HG02870 (cell line): Measurements from ENCODE around the gene CA11.

Experiments used
- ATAC-seq: cut with Tn5 transposase; IDR thresholded peaks from one replicate; pipeline ENCODE4 v1.9.1; 2021; ENCODE audit warnings: mild to moderate bottlenecking, moderate library complexity; ENCODE audit not compliant: unreplicated experiment

The CA11 gene

DNA sequence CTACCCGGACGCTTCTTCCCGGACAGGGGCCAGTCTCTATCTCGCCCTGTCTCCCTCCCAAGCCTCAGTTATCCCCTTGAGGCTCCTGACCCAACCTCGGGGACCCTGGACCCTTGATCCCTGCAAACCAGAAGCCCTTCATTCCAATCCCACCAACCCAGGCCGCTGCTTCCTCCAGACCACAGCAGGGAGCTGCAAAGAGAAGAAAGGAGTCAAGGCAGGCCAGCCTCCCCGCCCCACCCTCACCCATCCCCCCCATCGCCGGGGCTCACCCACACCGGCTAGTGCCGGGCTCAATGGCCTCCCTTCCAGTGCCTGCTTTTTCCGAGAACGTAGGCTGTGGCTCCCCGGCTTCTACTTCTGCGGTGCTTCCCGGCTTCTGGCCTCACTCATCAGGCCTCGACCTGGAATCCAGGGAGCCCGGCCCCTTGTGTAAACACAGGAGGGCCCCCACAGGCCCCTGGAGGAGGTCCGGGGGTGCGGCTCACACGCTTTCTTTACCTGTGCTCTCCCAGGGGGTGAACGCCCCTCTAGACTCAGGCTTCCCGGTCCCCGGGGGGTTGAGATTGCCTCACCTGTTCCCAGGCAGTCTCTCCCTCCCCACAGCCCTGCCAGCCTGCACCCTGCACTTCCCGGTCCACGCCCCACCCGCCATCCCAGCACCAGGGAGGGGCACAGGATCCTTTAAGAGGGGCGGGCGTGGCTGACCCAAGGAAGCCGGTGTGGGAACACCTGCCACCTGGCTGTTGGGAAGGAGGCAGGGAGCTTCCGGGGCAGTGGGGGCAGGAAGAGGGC, 31.4 kb downstream of the CA11 start, which contains the start of gene FAM83E:
TSS of gene FAM83E (minus strand) at position 641 of the 795 bp plus-strand sequence. CDS start 1,704 bp downstream, outside the sequence.
- no peak for ATAC-seq

DNA sequence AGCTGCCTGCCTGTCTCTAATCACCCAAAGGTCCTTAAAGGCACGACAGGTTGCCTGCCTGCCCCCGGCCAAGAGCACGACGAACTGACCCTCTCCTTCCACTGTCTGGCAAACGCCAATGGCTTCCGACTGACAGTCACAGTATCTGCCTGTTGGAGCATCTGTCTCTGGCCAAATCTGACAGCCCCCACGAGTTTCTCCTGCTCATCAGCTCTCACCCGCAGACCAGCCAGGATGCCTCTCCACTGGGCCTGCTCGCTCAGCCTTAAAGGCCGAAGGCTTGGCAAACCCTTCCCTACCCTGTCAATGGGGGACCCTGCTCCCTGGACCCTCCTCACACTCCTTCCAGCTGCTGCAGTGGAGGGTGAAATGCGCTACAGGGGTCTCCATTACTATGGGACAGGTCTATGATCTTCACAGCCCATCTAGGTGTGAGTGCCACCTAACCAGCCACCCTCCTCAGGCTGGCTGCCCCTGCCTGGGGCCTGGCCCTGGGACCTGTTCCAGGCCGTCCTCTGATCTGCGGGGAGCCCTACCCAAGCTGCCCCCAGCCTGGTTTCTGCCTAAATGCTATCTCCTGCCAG, 32.0 kb downstream of the CA11 start:
- ATAC-seq = no peak

DNA sequence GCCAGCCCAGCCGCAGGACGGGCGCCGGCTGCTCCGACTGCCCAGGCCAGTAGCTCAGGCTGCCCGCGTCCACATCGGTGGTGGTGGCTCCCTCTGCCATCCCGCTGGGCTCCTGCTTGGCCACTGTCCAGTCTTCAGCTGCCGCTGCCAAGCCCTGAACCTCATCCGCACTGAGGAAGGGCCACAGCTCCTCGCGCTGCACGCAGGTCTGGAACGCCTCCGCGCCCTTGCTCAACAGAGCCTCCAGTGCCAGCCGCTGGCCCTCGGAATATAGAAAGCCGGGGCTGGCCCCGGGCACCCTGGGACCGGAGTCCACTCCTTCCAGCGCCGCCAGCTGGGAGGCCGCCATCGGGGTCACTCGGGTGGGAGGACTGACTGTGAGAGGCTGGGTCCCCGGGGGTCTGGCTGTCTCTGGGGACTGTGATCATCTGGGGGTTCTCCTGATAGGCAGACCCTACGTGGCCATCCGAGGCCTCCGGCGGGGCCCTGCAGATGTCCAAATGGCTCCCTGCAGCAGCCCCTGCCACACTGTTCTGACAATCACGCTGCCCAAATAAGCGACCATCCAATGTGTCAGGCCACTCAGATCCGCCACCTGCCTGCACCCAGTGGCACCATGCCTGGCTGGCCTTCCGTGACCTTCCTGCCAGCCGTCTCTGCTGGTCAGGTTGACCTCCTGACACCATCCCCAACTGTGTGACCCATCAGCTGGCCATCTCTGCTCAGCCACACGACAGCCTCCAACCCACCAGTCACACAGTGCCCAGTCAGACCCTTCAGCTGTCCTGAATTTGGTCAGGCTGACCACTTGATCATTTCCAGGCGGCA, 32.7 kb downstream of the CA11 start:
- ATAC-seq = no peak

DNA sequence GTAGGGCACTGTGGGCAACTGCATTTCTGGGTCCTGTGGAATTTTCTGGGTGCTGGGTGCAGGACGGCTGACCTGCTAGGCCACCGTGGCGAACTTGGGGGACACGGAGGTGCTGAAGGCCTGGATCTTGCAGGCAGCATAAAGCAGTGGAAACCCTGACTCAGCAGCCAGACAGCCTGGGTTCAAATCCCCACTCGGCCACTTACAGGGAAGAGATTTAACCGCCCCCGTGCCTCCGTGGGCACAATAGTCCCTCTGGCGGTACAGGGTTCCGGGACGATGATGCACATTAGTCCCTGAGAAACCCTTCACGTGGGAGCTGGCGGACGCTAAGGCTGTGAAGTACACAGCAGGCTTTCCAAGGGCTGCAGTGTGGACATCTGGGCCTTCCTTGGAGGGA, 34.1 kb downstream of the CA11 start:
- ATAC-seq = no peak

DNA sequence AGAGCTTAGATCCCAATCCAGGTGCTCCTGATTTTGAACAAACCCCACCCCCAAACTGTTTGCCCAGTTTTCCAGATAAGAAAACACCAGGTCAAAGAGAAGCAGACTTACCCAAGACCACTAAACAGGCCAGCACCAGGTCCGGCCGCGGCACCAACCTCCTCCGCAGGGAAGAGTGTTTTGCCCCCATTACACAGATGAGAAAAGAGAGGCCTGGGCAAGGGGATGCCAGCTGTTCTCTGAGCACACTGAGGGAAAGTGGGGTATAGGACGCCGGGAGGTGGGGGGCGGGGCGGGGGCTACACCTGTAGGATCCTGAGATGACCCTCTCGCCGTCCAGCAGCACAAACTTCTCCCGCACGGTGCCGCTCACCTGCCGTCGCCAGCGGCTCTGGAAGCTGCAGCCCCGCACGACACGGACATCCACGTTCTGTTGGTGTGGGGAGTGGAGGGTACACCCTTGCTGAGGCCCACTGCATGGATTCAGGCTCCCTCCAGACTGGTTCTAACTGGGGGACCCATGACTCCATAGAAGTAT, 36.3 kb downstream of the CA11 start:
- ATAC-seq = no peak

DNA sequence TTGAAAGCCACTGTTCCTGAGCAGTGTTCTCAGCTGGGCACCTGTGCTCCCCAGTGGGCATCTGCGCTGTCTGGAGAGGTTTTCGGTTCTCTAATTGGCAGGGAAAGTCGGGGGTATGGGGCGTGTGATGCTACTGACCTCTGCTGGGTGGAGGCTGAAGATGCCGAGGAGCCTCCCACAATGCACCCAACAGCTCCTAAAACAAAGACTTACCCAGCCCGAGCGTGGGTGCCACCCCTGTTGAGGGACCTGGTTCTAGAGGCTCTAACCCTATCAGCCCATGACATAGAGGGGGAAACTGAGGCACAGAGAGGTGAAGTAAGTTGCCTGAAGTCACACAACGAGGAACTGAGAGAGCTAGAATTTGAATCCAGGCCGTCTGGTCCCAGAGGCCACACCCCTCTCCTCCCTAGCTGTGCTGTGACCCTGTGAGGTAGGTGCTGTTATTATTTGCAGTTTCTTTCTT, 37.2 kb downstream of the CA11 start:
- ATAC-seq = no peak

DNA sequence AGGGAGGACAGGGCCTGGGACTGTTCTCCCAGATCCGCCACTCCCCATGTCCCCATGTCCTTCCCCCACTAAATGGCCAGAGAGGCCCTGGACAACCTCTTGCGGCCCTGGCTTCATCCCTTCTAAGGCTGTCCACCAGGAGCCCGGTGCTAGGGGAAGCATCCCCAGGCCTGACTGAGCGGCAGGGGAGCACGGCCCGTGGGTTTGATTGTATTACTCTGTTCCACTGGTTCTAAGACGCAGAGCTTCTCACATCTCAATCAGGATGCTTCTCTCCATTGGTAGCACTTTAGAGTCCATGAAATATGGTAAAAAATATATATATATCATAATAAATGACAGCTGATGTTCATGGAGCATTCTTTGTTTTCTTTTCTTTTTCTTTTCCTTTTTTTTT, 38.6 kb downstream of the CA11 start:
- ATAC-seq = no peak

DNA sequence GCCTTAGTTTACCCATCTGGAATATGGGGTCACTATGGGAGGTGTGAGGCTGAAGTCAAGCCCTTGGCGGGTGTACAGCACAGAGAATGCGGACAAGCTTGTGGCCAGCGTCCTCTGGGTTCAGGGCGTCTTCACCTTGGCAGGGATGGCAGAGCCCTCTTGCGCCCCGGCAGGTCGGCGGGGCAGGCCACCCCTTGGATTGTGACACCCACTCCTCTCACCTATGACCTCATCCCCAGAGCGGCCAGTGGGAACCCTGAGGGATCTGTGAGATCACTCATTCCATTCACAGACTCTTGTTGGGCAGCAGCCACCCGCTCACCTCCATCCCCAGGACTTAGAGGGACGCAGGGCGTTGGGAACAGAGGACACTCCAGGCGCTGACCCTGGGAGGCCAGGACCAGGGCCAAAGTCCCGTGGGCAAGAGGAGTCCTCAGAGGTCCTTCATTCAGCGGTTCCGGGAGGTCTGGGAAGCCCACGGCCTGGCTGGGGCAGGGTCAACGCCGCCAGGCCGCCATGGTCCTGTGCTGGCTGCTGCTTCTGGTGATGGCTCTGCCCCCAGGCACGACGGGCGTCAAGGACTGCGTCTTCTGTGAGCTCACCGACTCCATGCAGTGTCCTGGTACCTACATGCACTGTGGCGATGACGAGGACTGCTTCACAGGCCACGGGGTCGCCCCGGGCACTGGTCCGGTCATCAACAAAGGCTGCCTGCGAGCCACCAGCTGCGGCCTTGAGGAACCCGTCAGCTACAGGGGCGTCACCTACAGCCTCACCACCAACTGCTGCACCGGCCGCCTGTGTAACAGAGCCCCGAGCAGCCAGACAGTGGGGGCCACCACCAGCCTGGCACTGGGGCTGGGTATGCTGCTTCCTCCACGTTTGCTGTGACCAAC, 39.3 kb downstream of the CA11 start, which contains the start of gene SPACA4:
TSS of gene SPACA4 (plus strand) at position 280 of the 896 bp plus-strand sequence. CDS start at position 517, 237 bp downstream.
- ATAC-seq = no peak

DNA sequence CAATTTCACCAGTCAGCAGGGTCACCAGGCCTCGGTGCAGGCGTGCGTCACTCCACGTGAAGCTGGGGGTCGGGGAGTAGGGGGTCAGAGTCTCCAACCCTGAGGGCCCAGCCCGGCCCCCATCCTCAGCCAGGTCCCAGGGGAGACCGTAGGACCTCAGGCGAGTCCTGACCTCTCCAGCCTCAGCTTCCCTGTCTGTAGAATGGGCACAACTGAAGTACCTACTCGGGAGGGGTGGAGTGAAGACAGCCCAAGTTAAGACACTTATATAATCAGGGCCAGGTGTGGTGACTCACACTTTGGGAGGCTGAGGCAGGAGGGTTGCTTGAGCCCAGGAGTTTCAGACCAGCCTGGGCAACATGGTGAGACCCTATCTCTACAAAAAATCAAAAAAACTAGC, 42.1 kb downstream of the CA11 start:
- no peak for ATAC-seq

DNA sequence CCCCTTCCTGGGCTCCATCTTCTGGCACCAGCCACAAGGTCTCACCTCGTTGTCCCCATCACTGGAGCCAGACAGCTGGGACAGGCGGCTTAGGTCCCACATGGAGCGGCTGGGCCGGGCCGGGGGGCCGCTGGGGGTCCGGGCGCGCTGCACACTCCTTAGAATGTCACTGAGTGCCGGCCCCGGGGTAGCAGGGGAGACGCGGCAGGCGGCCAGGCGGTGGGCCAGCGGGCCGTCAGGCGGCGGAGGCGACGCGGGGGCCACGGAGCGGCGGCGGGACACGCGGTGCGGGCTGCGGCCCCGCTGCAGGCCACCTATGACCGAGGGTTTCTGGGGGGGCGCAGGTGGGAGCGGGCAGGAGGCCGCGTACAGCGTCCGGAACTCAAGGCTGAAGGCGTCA, 42.5 kb downstream of the CA11 start:
- ATAC-seq = no peak

DNA sequence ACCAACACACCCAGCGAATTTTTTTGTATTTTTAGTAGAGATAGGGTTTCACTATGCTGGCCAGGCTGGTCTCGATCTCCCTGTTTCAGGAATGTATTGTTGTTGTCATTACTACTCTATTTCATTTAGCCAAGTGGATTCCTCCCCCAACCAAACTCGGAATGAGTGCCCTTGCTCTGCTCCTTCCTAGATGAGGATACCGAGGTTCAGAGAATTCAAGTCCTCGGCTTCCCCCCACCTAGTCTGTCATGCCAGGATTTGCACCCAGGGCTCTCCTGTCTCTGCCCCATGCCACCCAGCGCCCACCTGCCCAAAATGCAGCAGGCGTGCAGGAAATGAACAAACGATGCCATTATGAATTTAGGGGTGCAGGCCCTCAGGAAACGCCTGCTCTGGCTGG, 43.0 kb downstream of the CA11 start:
- no peak for ATAC-seq

DNA sequence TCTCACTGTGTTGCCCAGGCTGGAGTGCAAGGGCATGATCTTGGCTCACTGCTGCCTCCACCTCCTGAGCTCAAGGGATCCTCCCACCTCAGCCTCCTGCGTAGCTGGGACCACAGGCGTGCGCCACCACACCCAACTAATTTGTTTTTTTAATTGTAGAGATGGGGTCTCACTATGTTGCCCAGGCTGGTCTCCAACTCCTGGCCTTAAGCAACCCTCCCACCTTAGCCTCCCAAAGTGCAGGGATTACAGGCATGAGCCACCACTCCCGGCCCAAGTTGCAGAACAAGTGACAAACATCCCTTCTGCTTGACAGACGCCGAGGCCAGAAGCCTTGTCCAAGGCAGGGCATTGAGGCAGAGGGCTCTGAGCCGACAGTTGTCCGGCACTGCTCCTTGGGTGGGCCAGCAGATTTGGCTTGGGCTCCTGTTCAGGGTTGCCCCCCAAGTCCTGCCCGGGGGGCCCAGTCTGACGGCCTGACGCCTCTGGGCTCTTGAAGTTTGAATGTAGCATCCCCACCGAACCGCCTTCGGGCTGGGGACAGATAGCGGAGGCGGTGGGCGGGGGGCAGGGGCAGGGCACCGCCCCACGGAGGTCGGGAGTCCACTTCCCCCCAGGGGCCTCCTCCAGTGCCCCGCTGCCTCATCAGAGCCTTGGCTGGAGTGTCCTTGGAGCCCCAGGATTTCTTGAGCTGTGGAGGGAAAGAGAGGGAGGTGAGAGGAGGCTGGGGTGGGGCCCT, 45.1 kb downstream of the CA11 start:
- ATAC-seq = no peak

DNA sequence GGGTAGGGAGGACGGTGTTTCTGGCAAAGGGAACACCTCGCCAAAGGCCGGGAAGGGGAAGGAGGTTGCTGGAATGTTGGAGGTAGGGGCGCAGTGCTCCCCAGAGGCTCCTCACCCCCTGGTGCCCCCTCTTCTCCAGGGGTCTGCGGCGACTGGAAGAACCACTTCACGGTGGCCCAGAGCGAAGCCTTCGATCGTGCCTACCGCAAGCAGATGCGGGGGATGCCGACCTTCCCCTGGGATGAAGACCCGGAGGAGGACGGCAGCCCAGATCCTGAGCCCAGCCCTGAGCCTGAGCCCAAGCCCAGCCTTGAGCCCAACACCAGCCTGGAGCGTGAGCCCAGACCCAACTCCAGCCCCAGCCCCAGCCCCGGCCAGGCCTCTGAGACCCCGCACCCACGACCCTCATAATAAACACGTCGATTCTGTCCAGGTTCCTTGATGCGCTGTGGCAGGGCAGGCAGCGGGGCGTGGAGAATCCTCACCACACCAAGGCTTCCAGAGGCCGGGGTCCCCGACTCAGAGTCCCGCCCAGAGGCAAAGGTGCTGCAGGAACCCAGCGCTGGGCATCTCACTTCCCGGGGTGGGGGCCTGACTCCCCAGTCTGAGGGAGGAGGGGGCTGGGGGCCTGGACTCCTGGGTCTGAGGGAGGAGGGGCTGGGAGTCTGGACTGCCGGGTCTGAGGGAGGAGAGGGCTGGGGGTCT, 46.8 kb downstream of the CA11 start:
- no peak for ATAC-seq

DNA sequence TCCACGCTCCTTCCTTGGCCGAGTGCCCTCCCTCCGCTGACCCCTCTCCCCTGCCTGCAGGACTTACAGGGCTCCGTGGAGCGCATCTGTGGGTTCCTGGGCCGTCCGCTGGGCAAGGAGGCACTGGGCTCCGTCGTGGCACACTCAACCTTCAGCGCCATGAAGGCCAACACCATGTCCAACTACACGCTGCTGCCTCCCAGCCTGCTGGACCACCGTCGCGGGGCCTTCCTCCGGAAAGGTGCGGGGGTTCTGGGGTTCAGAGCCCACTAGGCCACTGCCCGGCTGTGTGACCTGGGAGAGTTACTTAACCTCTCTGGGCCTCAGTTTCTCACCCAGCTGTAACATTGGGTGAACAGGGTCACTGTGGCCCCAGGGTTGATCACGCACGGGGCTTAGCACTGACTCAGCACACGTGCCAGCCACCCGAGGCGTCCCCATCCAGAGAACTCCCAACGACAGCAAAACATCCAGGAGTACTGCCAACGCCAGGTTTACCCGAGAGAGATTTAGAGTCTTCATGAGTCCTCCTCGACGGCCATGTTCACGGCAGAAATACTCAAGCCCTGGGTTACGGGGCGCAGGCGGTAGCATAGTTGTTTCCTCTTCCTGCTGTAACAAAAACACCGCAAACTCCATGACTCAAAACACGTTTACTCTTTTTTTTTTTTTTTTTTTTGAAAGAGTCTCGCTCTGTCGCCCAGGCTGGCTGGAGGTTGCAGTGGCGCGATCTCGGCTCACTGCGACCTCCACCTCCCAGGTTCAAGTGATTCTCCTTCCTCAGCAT, 49.1 kb downstream of the CA11 start:
- no peak for ATAC-seq

DNA sequence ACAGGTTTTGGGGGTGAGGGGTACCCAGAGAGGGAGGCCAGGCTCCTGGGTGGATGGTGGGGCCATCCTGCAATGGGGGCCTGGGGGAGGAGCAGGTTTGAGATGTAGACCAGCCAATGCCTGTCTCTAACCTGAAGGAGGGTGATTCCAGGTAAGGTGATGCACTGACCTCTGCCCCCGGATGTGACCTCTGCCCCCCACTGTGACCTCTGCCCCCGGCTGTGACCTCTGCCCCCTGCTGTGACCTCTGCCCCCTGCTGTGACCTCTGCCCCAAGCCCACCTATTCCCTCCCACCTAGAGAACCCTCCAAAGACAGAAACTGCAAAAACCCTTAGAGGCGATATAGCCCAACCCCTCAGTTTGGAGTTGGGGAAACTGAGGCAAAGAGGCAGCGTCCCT, 49.8 kb downstream of the CA11 start:
- ATAC-seq = no peak

DNA sequence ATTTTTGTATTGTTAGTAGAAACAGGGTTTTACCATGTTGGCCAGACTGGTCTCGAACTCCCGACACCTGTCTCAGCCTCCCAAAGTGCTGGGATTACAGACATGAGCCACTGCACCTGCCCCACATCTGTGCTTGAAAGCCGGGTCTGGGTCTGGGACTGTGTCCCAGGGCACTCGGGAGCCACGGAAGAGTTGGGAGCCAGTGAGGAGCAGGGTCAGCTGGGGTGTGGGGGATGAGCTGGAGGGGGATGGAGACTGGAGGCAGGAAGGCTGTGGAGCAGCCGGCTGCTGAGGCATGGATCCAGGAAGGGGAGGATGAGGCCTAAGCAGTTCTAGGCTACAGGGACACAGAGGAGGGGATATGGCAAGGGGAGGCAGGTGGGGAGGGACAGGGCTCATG, 50.2 kb downstream of the CA11 start:
- no peak for ATAC-seq

DNA sequence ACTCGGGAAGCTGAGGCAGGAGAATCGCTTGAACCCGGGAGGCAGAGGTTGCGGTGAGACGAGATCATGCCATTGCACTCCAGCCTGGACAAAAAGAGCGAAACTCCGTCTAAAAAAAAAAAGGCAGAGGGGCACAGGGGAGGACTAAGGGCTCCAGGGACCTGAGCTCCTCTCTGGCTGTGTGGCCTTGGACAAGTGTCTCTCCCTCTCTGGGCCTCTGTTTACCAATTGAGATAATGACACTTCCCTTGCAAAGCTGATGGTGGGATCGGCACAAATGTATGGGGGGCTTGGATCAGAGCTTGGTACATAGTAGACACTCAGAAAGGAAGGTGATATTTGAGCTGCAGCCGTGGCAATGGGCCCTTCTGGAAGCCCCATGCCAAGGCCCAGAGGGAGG, 50.8 kb downstream of the CA11 start:
- no peak for ATAC-seq

DNA sequence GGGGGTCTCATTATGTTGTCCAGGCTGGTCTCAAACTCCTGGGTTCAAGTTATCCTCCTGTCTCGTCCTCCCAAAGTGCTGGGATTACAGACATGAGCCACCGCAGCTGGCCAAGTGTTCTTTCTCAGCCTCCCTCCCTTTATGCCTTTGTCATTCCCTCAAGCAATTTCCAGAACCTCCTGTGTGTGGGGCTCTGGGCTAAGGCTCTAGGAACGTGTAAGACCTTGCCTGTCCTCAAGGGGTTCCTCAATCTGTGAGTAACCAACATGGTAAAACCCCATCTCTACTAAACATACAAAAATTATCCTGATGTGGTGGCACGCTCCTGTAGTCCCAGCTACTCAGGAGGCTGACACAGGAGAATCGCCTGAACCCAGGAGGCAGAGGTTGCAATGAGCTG, 55.0 kb downstream of the CA11 start:
- no peak for ATAC-seq
